HUES6 (cell line): Measurements from ENCODE around the gene TCP11L1.

Source experiments
- H3K27ac ChIP-seq: 2 replicates; pipeline ENCODE4 v1.7.0; 2013; ENCODE audit warnings: low read depth, mild to moderate bottlenecking, low read length, inconsistent platforms
- H3K27me3 ChIP-seq: 2 replicates; pipeline ENCODE4 v1.6.1; 2013; ENCODE audit warnings: low read length; ENCODE audit not compliant: control insufficient read depth, insufficient read depth
- H3K36me3 ChIP-seq: 2 replicates; pipeline ENCODE4 v1.6.1; 2013; ENCODE audit warnings: low read length; ENCODE audit not compliant: control insufficient read depth, insufficient read depth
- H3K4me1 ChIP-seq: 2 replicates; pipeline ENCODE4 v1.6.1; 2013; ENCODE audit warnings: low read length; ENCODE audit not compliant: control insufficient read depth, insufficient read depth
- H3K4me3 ChIP-seq: 2 replicates; pipeline ENCODE4 v1.5.1; 2013; ENCODE audit warnings: low read depth, low read length
- H3K9ac ChIP-seq: one replicate; pipeline ENCODE4 v1.6.1; 2013; ENCODE audit warnings: mild to moderate bottlenecking, low read length
- H3K9me3 ChIP-seq: 2 replicates; pipeline ENCODE4 v1.6.1; 2013; ENCODE audit warnings: low read depth, low read length; ENCODE audit not compliant: control insufficient read depth, insufficient read depth

The TCP11L1 gene

GRCh38 chr11:33067294-33067693 is 27.9 kb downstream of the TCP11L1 start:
- H3K36me3 ChIP-seq: peaks cover 42% of the 10 kb centered on the region
- no peak overlapping the region for H3K4me3 ChIP-seq
- no peak overlapping the region for H3K27ac ChIP-seq
- H3K4me1 ChIP-seq: peaks cover 4% of the 10 kb centered on the region
- H3K27me3 ChIP-seq: no peaks in the 10 kb centered on the region
- no peaks in the 10 kb centered on the region for H3K9me3 ChIP-seq
- H3K9ac ChIP-seq: no peak overlapping the region

DNA sequence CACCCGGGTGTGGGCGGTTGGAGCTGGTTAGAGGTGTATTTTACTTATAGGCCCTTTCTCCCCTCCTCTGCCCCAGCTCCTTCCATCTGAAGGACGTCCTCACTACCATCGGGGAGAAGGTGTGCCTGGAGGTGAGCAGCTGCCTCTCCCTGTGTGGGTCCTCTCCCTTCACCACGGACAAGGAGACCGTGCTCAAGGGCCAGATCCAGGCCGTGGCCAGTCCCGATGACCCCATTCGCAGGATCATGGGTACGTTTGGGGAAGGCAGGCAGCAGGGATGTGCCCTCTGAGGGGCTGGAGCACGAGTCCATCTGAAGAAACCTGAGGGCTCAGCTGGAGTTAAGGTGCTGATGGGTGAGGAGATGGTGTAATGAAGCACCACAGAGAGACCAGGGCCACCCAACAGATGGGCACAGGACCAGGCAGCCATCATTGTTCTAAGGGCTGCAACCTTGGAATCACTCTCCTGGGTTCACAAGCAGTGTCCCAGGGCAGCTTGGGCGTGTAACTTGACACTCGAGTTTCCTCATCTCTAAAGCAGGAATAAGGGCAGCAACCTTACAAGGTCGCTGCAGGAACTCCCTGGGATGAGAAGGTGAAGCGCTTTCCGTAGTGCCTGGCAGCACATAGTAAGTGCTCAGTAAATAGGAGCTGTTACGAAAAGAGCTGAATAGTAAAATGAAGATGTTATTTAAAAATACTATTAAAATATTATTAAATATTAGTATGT is 29.4 kb downstream of the TCP11L1 start:
- peaks cover 4% of the 10 kb centered on the region for H3K4me1 ChIP-seq
- peaks cover 54% of the 10 kb centered on the region for H3K36me3 ChIP-seq
- H3K27me3 ChIP-seq: no peaks in the 10 kb centered on the region
- no peak overlapping the region for H3K9ac ChIP-seq
- H3K9me3 ChIP-seq: no peaks in the 10 kb centered on the region
- no peak overlapping the region for H3K27ac ChIP-seq
- H3K4me3 ChIP-seq: no peak overlapping the region

GRCh38 chr11:33072465-33072864 is 33.1 kb downstream of the TCP11L1 start:
- Histone ChIP-seq H3K27ac (no peak overlapping the region), H3K36me3 (peaks cover 69% of the 10 kb centered on the region), H3K9ac (no peak overlapping the region), H3K27me3 (no peaks in the 10 kb centered on the region), H3K4me3 (no peak overlapping the region), H3K9me3 (no peaks in the 10 kb centered on the region), H3K4me1 (peaks cover 4% of the 10 kb centered on the region)

DNA sequence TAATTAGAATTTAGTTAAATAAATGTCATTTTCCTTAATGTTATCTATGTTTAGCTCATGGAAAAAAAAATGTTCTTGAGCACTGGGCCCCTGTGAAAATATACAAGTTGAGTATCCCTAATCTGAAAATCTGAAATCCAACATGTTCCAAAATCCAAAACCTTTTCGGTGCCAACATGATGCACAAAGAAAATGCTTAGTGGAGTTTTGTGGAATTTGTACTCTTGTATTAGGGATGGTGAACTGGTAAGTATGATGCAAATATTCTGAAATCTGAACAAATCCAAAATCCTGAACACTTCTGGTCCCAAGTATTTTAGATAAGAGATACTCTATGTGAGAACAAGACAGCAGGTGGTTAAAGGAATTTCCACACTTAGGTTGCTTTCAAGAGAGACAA is 44.5 kb downstream of the TCP11L1 start:
- Histone ChIP-seq H3K36me3 (peaks cover 66% of the 10 kb centered on the region), H3K4me3 (no peak overlapping the region), H3K4me1 (no peaks in the 10 kb centered on the region), H3K27ac (no peak overlapping the region), H3K9ac (no peak overlapping the region), H3K27me3 (no peaks in the 10 kb centered on the region), H3K9me3 (no peaks in the 10 kb centered on the region)

DNA sequence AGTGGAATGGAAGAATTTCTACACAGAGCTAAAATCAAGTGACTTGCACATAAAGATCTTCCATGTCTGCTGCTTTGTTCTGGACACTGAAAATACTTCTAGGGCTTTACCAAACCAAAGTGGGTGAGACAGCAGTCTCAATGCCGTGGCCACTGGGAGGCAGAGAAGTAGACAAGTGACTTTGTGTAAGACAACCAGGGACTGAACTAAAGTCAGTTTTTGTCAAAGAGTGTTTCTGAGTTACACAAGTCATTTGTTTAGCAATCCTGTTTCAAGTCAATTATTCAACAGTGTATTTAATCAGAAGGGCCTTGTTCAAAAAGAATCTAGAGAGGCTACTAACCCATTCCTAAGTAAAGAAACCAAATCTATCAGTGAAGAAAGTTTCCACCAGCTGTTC is 46.6 kb downstream of the TCP11L1 start:
- no peaks in the 10 kb centered on the region for H3K27me3 ChIP-seq
- no peak overlapping the region for H3K4me3 ChIP-seq
- H3K9me3 ChIP-seq: no peaks in the 10 kb centered on the region
- peaks cover 80% of the 10 kb centered on the region for H3K36me3 ChIP-seq
- no peak overlapping the region for H3K27ac ChIP-seq
- H3K9ac ChIP-seq: no peak overlapping the region
- no peaks in the 10 kb centered on the region for H3K4me1 ChIP-seq

GRCh38 chr11:33089776-33090175 is 50.4 kb downstream of the TCP11L1 start:
- no peaks in the 10 kb centered on the region for H3K9me3 ChIP-seq
- no peak overlapping the region for H3K9ac ChIP-seq
- peaks cover 68% of the 10 kb centered on the region for H3K36me3 ChIP-seq
- no peak overlapping the region for H3K27ac ChIP-seq
- H3K4me1 ChIP-seq: no peaks in the 10 kb centered on the region
- H3K4me3 ChIP-seq: no peak overlapping the region
- H3K27me3 ChIP-seq: no peaks in the 10 kb centered on the region

DNA sequence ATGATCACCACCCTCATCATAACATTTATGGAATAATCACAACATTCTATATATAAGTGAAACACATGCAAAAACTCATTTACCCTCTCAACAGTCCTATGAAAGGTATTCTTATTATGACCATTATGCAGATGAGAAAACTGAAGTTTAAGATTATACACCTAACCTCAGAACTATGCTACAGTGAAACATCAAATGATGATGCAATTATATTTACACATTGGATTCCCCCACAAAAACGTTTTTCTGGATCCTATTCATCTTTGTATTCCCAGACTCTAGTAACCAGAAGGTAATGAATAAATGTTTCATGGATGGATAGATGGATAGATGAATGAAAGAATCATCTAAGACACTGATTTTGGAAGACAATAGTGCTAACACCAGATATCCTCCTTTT is 54.8 kb downstream of the TCP11L1 start:
- Histone ChIP-seq H3K9me3 (no peaks in the 10 kb centered on the region), H3K27me3 (no peaks in the 10 kb centered on the region), H3K4me1 (no peaks in the 10 kb centered on the region), H3K4me3 (no peak overlapping the region), H3K36me3 (peaks cover 68% of the 10 kb centered on the region), H3K9ac (no peak overlapping the region), H3K27ac (no peak overlapping the region)

DNA sequence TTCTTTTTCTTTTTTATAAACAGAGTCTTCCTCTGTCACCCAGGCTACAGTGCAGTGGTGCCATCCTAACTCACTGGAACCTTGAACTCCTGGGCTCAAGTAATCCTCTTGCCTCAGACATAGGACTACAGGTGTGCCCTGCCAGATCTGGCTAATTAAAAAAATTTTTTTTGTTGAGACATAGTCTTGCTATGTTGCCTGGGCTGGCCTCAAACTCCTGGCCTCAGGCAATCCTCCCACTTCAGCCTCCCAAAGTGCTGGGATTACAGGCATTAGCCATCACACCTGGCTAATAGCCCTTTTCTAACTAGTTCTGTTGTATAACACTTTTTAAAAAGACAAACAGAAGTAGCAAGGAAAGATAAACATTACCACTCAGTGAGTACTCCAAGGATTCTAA is 64.5 kb downstream of the TCP11L1 start:
- no peak overlapping the region for H3K27ac ChIP-seq
- peaks cover 67% of the 10 kb centered on the region for H3K36me3 ChIP-seq
- no peak overlapping the region for H3K4me3 ChIP-seq
- no peak overlapping the region for H3K9ac ChIP-seq
- no peaks in the 10 kb centered on the region for H3K4me1 ChIP-seq
- no peaks in the 10 kb centered on the region for H3K9me3 ChIP-seq
- H3K27me3 ChIP-seq: no peaks in the 10 kb centered on the region

DNA sequence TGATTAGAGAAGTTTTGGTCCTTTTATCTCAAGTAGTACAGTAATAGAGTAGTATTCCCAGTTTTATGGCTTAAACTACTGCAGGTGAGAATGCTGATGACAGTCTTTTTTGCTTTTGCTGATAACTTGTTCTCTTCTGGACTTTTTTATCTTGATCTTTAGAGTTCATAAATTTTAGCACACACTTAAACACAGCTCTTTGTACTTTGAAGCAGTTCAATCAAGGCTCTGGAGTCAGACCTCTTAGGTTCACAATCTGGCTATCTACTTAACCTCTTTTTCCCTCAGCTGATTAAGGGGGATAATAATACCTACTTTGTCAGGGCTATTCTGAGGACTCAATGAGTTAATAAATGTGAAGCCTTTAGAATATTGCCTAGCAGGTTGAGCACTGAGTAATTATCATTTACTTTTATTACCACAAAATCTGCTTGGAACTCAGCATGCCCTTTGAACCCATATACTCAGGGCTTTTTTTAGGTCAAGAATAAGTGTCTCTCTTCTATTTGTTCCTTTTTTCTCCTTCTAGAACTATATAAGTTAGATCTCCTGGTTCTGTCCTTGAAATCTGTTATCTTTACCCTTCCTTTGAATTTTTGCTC is 70.0 kb downstream of the TCP11L1 start:
- Histone ChIP-seq H3K4me3 (no peak overlapping the region), H3K9me3 (no peaks in the 10 kb centered on the region), H3K27me3 (no peaks in the 10 kb centered on the region), H3K9ac (no peak overlapping the region), H3K27ac (no peak overlapping the region), H3K36me3 (peaks cover 24% of the 10 kb centered on the region), H3K4me1 (no peaks in the 10 kb centered on the region)

GRCh38 chr11:33110083-33110482 is 70.7 kb downstream of the TCP11L1 start:
- H3K4me3 ChIP-seq: no peak overlapping the region
- H3K27me3 ChIP-seq: no peaks in the 10 kb centered on the region
- peaks cover 18% of the 10 kb centered on the region for H3K36me3 ChIP-seq

GRCh38 chr11:33116535-33116934 is 77.2 kb downstream of the TCP11L1 start:
- H3K4me1 ChIP-seq: peaks cover 6% of the 10 kb centered on the region
- H3K9me3 ChIP-seq: no peaks in the 10 kb centered on the region
- no peaks in the 10 kb centered on the region for H3K27me3 ChIP-seq
- H3K4me3 ChIP-seq: no peak overlapping the region
- no peak overlapping the region for H3K27ac ChIP-seq
- no peak overlapping the region for H3K9ac ChIP-seq
- no peaks in the 10 kb centered on the region for H3K36me3 ChIP-seq

More at GRCh38 chr11:33110083-33110482, 70.7 kb downstream of the TCP11L1 start:
- H3K4me1 ChIP-seq: no peaks in the 10 kb centered on the region
- no peak overlapping the region for H3K27ac ChIP-seq
- H3K9ac ChIP-seq: no peak overlapping the region
- no peaks in the 10 kb centered on the region for H3K9me3 ChIP-seq
